ENCODE data around the gene TACC2. TPM values are rescaled to one million over a fixed set of nuclear protein-coding genes. Genes with fewer than 3 reads are reported as not detected.

TACC2 gene
- total and polyA plus RNA-seq, 3 experiments from 2014 or later = not detected

GRCh38 chr10:122277526-122278136 lies 288.7 kb downstream of the TACC2 start:
- Mint-ChIP-seq H3K4me3 (no peak overlapping the region), H3K27ac (no peak overlapping the region)

GRCh38 chr10:122279725-122280141 lies 290.8 kb downstream of the TACC2 start:
- no peaks in the 10 kb centered on the region for H3K4me1 Mint-ChIP-seq
- Histone ChIP-seq H3K9me3 (ENCODE audit: low read length) (no peaks in the 10 kb centered on the region), H3K36me3 (ENCODE audit: insufficient read depth, low read length) (no peaks in the 10 kb centered on the region), H3K4me1 (ENCODE audit: insufficient read depth, low read length) (no peaks in the 10 kb centered on the region), H3K4me3 (ENCODE audit: low read length) (no peak overlapping the region), H3K27ac (ENCODE audit: low read depth, low read length) (no peak overlapping the region), H3K27me3 (ENCODE audit: insufficient read depth, low read length, poor library complexity, severe bottlenecking) (no peaks in the 10 kb centered on the region)
- no peak for DNase-seq
- ChIA-PET CTCF (interaction anchor here (1.0 to 2.0 kb wide), 2 partner anchors 11 to 72 kb away, joined by 3 to 9 read pairs; no protein-coding TSS in a partner anchor), POLR2A (no interaction called here)
- H3K9me3 Mint-ChIP-seq = no peaks in the 10 kb centered on the region
- H3K27me3 Mint-ChIP-seq = peaks cover 7 to 28% of the 10 kb centered on the region in 2 donors
- no peaks in the 10 kb centered on the region for H3K36me3 Mint-ChIP-seq
- peak overlapping the region in 1 of 7 donors; percentile 10 for H3K4me3 Mint-ChIP-seq
- no peak overlapping the region for H3K27ac Mint-ChIP-seq

More at GRCh38 chr10:122277526-122278136, 288.7 kb downstream of the TACC2 start:
- Histone ChIP-seq H3K4me3 (ENCODE audit: low read length) (no peak overlapping the region), H3K36me3 (ENCODE audit: insufficient read depth, low read length) (no peaks in the 10 kb centered on the region), H3K4me1 (ENCODE audit: insufficient read depth, low read length) (no peaks in the 10 kb centered on the region), H3K27ac (ENCODE audit: low read depth, low read length) (no peak overlapping the region), H3K27me3 (ENCODE audit: insufficient read depth, low read length, poor library complexity, severe bottlenecking) (no peaks in the 10 kb centered on the region), H3K9me3 (ENCODE audit: low read length) (no peaks in the 10 kb centered on the region)
- Mint-ChIP-seq H3K4me1 (no peaks in the 10 kb centered on the region), H3K27me3 (peaks cover 9 to 27% of the 10 kb centered on the region in 2 donors), H3K36me3 (no peaks in the 10 kb centered on the region), H3K9me3 (no peaks in the 10 kb centered on the region)
- POLR2A ChIA-PET = no interaction called here
- CTCF ChIA-PET = interaction anchor here (1.5 kb wide), 1 partner anchor 10 kb away, joined by 6 read pairs; no protein-coding TSS in a partner anchor
- DNase-seq = no peak

- ChIA-PET CTCF (interaction anchor here (1.0 to 2.0 kb wide), 2 partner anchors 12 to 72 kb away, joined by 3 to 9 read pairs; no protein-coding TSS in a partner anchor), POLR2A (no interaction called here)
- Histone ChIP-seq H3K4me3 (ENCODE audit: low read length) (no peak overlapping the region), H3K9me3 (ENCODE audit: low read length) (no peaks in the 10 kb centered on the region), H3K27ac (ENCODE audit: low read depth, low read length) (no peak overlapping the region), H3K36me3 (ENCODE audit: insufficient read depth, low read length) (no peaks in the 10 kb centered on the region), H3K4me1 (ENCODE audit: insufficient read depth, low read length) (no peaks in the 10 kb centered on the region), H3K27me3 (ENCODE audit: insufficient read depth, low read length, poor library complexity, severe bottlenecking) (no peaks in the 10 kb centered on the region)
- H3K4me3 Mint-ChIP-seq = no peak overlapping the region
- DNase-seq = no peak
- H3K9me3 Mint-ChIP-seq = no peaks in the 10 kb centered on the region
- H3K27ac Mint-ChIP-seq = no peak overlapping the region
- no peaks in the 10 kb centered on the region for H3K4me1 Mint-ChIP-seq
- H3K36me3 Mint-ChIP-seq = no peaks in the 10 kb centered on the region
- peaks cover 7 to 31% of the 10 kb centered on the region in 2 donors for H3K27me3 Mint-ChIP-seq
Measured at GRCh38 chr10:122280156-122280555, 291.2 kb downstream of the TACC2 start.

- no peak overlapping the region for H3K27ac Mint-ChIP-seq
- no peak overlapping the region for H3K27ac ChIP-seq (ENCODE audit: low read depth, low read length)
- POLR2A ChIA-PET = no interaction called here
- DNase-seq = no peak
- H3K9me3 Mint-ChIP-seq = no peaks in the 10 kb centered on the region
- CTCF ChIA-PET = no interaction called here
- H3K36me3 ChIP-seq (ENCODE audit: insufficient read depth, low read length) = no peaks in the 10 kb centered on the region
- no peaks in the 10 kb centered on the region for H3K36me3 Mint-ChIP-seq
- H3K4me1 Mint-ChIP-seq = no peaks in the 10 kb centered on the region
- no peaks in the 10 kb centered on the region for H3K27me3 ChIP-seq (ENCODE audit: insufficient read depth, low read length, poor library complexity, severe bottlenecking)
- no peak overlapping the region for H3K4me3 Mint-ChIP-seq
- H3K4me1 ChIP-seq (ENCODE audit: insufficient read depth, low read length) = no peaks in the 10 kb centered on the region
- H3K9me3 ChIP-seq (ENCODE audit: low read length) = no peaks in the 10 kb centered on the region
- no peak overlapping the region for H3K4me3 ChIP-seq (ENCODE audit: low read length)
- peaks cover 5 to 24% of the 10 kb centered on the region in 2 donors for H3K27me3 Mint-ChIP-seq
Measured at GRCh38 chr10:122281018-122281626, 292.2 kb downstream of the TACC2 start.

GRCh38 chr10:122281751-122282150 lies 292.8 kb downstream of the TACC2 start:
- CTCF ChIA-PET = no interaction called here
- no peaks in the 10 kb centered on the region for H3K36me3 Mint-ChIP-seq
- no peaks in the 10 kb centered on the region for H3K4me1 Mint-ChIP-seq

GRCh38 chr10:122282253-122282671 lies 293.3 kb downstream of the TACC2 start:
- H3K4me3 Mint-ChIP-seq = no peak overlapping the region
- ChIA-PET CTCF (no interaction called here), POLR2A (no interaction called here)
- Histone ChIP-seq H3K4me3 (ENCODE audit: low read length) (no peak overlapping the region), H3K36me3 (ENCODE audit: insufficient read depth, low read length) (no peaks in the 10 kb centered on the region), H3K9me3 (ENCODE audit: low read length) (no peaks in the 10 kb centered on the region), H3K27me3 (ENCODE audit: insufficient read depth, low read length, poor library complexity, severe bottlenecking) (no peaks in the 10 kb centered on the region), H3K27ac (ENCODE audit: low read depth, low read length) (no peak overlapping the region), H3K4me1 (ENCODE audit: insufficient read depth, low read length) (no peaks in the 10 kb centered on the region)
- peaks cover 9 to 31% of the 10 kb centered on the region in 2 donors for H3K27me3 Mint-ChIP-seq
- DNase-seq = no peak
- H3K36me3 Mint-ChIP-seq = no peaks in the 10 kb centered on the region
- no peaks in the 10 kb centered on the region for H3K4me1 Mint-ChIP-seq
- no peaks in the 10 kb centered on the region for H3K9me3 Mint-ChIP-seq
- H3K27ac Mint-ChIP-seq = no peak overlapping the region

More at GRCh38 chr10:122281751-122282150, 292.8 kb downstream of the TACC2 start:
- no peak overlapping the region for H3K4me3 ChIP-seq (ENCODE audit: low read length)
- H3K27me3 ChIP-seq (ENCODE audit: insufficient read depth, low read length, poor library complexity, severe bottlenecking) = no peaks in the 10 kb centered on the region
- DNase-seq = no peak
- Mint-ChIP-seq H3K9me3 (no peaks in the 10 kb centered on the region), H3K27me3 (peaks cover 9 to 28% of the 10 kb centered on the region in 2 donors), H3K4me3 (no peak overlapping the region), H3K27ac (no peak overlapping the region)
- H3K36me3 ChIP-seq (ENCODE audit: insufficient read depth, low read length) = no peaks in the 10 kb centered on the region
- no peak overlapping the region for H3K27ac ChIP-seq (ENCODE audit: low read depth, low read length)
- no peaks in the 10 kb centered on the region for H3K4me1 ChIP-seq (ENCODE audit: insufficient read depth, low read length)
- H3K9me3 ChIP-seq (ENCODE audit: low read length) = no peaks in the 10 kb centered on the region
- POLR2A ChIA-PET = no interaction called here

- peaks cover 9 to 32% of the 10 kb centered on the region in 2 donors for H3K27me3 Mint-ChIP-seq
Measured at GRCh38 chr10:122282909-122283308, 293.9 kb downstream of the TACC2 start.

More at GRCh38 chr10:122282909-122283308, 293.9 kb downstream of the TACC2 start:
- CTCF ChIA-PET = no interaction called here
- H3K27ac Mint-ChIP-seq = peak overlapping the region in 1 of 8 donors; percentile 33
- DNase-seq = no peak
- no peaks in the 10 kb centered on the region for H3K36me3 Mint-ChIP-seq
- Histone ChIP-seq H3K27ac (ENCODE audit: low read depth, low read length) (no peak overlapping the region), H3K9me3 (ENCODE audit: low read length) (no peaks in the 10 kb centered on the region), H3K27me3 (ENCODE audit: insufficient read depth, low read length, poor library complexity, severe bottlenecking) (no peaks in the 10 kb centered on the region), H3K4me1 (ENCODE audit: insufficient read depth, low read length) (no peaks in the 10 kb centered on the region), H3K36me3 (ENCODE audit: insufficient read depth, low read length) (no peaks in the 10 kb centered on the region), H3K4me3 (ENCODE audit: low read length) (no peak overlapping the region)
- no peak overlapping the region for H3K4me3 Mint-ChIP-seq
- no peaks in the 10 kb centered on the region for H3K4me1 Mint-ChIP-seq
- POLR2A ChIA-PET = no interaction called here
- no peaks in the 10 kb centered on the region for H3K9me3 Mint-ChIP-seq

All from CD8-positive, alpha-beta memory T cell (primary cell).